K562 (cell line): ENCODE results near the gene CEACAM20.

Experiments used
- EP300 ChIP-seq: IDR thresholded peaks from 2 replicates; pipeline ENCODE4 v1.6.1; 2012; ENCODE audit warnings: low read length, improper control_type of control experiment
- HDAC6 ChIP-seq: IDR thresholded peaks from 2 replicates; pipeline ENCODE4 v1.6.1; 2012; ENCODE audit warnings: low read depth, mild to moderate bottlenecking, control low read depth, inconsistent platforms, low read length, moderate library complexity
- NRF1 ChIP-seq, 2 experiments: fragments of 450-650 bp; IDR thresholded peaks in 1 of 2; conservative IDR thresholded peaks in 1 of 2; 2 replicates each; pipeline ENCODE4 v1.6.1; 2014; ENCODE audit warnings: mild to moderate bottlenecking in 2 of 2

DNA sequence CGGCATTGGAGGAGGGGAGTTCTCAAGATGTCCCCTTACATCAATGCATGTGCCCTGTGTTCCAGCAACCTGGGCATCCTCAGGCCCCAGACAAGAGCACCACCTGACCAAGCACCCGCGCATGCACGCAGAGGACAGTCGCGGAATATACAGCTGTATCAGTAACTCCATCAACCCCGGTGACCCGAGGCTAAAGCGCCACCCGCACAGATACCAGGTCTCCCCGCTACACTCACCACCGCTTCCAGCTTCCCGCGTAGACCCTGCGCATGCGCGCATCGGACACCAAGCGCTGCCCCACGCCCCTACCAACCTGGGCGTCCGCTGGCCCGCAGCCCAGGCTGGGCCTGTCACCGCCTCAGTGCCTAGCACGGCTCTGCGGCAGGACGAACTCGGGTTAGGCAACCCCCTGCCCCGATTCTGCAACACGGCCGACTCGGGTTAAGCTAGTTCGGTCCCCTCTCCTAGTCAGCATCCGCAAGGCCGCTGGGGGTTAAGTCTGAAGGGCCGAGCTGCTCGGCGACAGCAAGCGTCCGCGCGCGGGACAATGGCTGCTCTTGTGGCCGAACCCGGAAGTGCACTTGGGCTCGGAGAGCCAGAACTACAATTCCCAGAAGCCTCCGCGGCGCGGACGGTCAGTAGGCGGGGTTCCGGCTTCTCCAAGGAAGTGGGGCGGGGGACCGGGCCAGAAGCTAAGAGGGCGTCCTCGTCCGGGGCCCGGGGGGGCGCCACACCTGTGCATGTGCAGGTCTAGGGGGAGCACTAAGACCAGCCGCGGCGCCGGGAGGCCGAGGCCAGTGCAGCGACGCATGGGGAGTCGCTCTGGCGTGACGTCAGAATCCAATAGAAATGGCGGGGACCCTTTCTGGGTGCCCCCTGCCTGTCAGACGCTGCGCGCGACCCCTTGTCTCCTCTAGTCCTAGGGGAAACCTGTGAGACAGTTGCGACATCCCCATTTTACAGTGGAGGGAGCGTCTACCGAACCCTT is 29.2 kb downstream of the CEACAM20 start, which contains the start of gene ZNF180:
- TF ChIP-seq HDAC6 (no peak), NRF1 (conservative IDR thresholded peaks at IDR 0.05 in 1 of 2, IDR thresholded peaks at IDR 0.05 in 1 of 2) (peak; percentile 96 to 97), EP300 (no peak)
